Bone marrow (tissue), 2 donors: Measurements from ENCODE around the gene DRAM1.
"Not testable (repeated sequence)": the region's sequence is repeated elsewhere in the genome, so short reads cannot be mapped to it uniquely, and the experiment has no call there.

Source experiments
- DNase-seq, 2 donors: peaks; one replicate each; lab custom pipeline; 2025; lab: John Stamatoyannopoulos, UW

Gene DRAM1

GRCh38 chr12:101859664-101860607 lies 17.4 kb upstream of the DRAM1 start:
- no peak for DNase-seq

DNA sequence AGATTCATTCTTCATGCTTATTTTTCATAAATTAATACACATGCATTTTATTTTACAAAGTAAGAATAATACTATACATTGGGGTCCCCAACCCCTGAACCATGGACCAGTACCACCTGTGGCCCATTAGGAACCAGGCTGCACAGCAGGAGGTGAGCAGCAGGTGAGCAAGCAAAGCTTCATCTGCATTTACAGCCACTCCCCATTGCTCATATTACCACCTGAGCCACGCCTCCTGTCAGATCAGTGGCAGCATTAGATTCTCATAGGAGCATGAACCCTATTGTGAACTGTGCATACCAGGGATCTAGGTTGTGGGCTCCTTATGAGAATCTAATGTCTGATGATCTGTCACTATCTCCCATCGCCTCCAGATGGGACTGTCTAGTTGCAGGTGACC lies 15.7 kb upstream of the DRAM1 start:
- not testable (repeated sequence) for DNase-seq

DNA sequence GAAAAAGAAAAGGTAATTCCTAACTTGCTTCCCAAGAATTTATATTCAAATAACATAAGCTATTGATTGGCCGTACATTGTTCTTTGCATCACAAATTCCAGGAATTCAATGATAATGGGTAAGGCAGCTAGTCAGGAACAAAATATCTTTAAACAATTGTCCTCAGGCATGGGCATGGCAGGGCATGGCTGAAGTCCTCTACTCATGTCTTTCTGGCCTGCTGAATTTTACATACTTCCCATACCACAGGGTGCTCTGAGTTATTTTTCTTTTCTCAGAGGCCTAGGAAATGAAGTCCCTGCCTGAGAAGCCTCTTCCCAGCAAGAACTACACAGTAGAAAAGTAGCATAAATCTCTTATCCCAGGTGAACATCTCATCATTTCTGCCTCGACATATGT lies 15.1 kb upstream of the DRAM1 start:
- no peak for DNase-seq

DNA sequence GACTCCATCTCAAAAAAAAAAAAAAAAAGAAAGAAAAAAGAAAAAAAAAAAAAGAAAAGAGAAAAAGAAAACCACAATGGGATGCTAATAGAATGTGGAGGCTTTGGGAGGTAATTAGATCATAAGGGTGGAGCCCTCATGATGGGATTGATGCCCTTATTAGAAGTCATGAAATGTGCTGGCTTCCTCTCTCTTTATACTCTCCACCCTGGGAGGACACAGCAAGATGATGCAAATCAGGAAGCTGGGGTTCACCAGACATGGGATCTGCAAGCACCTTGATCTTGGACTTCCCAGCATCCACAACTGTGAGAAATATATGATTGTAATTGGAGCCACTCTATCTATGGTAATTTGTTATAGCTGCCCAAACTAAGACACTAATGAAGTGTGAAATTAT lies 13.4 kb upstream of the DRAM1 start:
- no peak for DNase-seq

- no peak for DNase-seq
Measured at GRCh38 chr12:101866615-101867373, 10.6 kb upstream of the DRAM1 start.

DNA sequence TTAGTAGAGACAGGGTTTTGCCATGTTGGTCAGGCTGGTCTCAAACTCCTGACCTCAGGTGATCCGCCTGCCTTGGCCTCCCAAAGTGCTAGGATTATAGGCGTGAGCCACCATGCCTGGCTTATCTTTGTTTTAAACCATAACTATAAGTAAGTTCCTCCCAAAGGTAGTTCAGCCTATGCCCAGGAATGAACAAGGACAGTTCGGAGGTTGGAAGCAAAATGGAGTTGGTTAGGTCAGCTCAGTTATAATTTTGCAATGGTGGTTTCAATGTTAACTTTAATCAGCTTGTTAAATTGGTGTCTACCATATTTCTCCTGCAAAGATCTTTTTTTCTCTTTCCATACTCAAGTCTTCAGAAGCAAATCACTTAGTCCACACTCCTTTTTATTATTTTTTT lies 9.8 kb upstream of the DRAM1 start:
- DNase-seq = not testable (repeated sequence)

GRCh38 chr12:101870925-101871324 lies 6.5 kb upstream of the DRAM1 start:
- no peak for DNase-seq

DNA sequence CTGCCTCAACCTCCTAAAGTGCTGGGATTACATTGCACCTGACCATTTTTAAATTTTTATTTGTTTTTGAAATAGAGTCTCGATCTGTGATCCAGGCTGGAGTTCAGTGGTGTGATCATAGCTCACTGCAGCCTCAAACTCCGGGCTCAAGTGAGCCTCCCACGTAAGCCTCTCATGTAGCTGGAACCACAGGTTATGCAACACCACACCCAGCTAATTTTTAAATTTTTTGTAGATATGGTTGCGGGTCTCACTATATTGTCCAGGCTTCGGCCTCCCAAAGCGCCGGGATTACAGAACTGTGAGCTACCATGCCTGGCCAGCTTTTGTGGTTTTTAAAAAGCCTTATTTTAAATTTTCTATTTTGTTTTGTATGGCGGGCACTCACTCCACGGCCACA lies 2.2 kb upstream of the DRAM1 start:
- no peak for DNase-seq

- DNase-seq = no peak
Measured at GRCh38 chr12:101876322-101876860, 989 bp upstream of the DRAM1 start.

DNA sequence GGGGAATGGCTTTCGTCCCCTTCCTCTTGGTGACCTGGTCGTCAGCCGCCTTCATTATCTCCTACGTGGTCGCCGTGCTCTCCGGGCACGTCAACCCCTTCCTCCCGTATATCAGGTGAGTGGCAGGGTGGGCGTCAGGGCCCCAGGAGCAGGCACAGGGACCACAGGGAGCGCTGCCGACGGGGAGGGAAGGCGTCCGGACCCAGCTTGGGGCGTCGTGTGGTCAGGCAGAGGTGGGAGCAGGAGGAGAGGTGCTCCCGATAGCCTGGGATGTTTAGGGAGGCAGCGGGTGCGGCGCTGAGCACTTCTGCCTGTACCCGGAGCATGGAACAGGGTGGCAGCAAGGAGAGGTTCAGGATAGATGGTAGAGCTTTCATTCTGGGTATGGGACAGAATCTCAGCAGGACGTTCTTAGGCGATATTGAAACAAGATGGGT lies 444 bp downstream of the DRAM1 start:
- peak in 1 of 2 donors; percentile 64 for DNase-seq

DNA sequence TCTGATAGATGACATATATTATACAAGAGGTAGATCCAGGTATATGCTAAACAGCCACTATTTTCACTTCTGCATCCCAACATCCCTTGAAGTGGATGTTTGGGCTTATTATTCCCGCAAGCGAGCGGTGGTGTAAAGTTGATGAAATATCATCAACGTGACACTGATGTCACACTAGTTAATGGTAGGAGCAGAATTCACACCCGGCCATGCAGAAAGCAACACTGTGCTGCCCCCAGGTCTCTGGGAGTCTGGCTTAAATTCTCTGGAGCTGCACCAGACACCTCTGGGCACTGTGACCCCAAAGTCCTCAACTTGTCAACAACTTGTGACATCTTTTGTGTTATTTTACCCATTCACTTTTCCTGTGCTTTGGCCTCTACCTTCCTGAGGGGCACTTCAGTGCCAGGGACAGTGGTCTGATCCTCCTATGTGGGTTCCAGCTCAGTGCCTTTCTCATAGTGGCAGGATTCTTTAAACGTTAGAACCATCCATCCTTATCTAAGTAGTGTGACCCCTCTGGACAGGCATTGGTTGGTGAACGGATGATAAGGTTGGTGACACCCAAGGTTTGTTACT lies 952 bp downstream of the DRAM1 start:
- no peak for DNase-seq

DNA sequence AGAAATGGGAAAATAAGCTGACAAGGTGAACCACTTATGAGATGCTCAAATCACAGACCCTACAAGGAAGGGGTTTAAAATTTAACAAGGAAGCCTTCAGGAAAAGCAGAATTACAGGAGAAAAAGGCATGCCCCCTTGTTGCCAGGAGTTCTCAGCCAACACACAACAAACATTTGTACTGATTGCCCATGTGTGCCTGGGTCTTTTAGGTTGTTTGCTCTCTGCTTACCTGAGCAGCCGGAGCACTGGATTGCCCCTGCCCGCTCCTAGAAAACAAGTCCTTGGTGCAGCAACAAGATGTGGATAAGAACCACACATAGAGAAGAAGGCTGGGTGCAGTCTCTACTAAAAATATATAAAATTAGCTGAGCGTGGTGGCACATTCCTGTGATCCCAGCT lies 3.4 kb downstream of the DRAM1 start:
- no peak for DNase-seq

DNA sequence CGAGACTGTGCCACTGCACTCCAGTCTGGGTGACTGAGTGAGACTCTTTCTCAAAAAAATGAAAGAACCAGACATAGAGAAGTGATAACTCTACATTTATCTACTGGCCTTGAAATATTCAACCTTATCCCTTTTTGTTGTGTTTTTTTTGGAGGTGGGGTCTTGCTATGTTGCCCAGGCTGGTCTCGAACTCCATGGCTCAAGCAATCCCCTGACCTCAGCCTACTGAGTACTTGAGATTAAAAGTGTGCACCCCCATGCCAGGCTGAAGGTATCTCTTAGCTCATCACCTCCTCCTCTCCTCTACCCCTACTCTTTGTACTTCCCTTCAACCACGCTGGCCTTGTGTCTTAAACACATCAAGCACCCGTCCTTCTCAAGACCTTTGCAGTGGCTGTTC lies 3.8 kb downstream of the DRAM1 start:
- no peak for DNase-seq

- no peak for DNase-seq
Measured at GRCh38 chr12:101884174-101884573, 6.8 kb downstream of the DRAM1 start.

DNA sequence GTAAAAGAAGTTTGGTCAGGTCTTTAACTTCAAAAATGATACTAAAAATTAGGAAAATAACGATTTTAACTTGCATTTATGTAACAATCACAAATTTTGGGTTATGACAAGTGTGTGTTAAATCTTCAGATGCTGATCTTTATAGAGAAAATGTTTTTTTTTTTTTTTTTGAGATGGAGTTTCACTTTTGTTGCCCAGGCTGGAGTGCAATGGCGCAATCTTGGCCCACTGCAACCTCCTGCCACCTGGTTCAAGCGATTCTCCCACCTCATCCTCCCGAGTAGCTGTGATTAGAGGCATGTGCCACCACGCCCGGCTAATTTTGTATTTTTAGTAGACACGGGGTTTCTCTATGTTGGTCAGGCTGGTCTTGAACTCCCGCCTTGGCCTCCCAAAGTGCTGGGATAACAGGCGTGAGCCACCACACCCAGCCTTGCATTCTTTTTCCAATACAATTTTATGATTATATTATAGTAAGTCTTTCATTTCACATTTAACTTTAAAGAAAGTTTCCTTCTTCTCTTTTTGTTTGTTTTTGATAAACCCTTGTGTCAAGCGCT lies 7.5 kb downstream of the DRAM1 start:
- DNase-seq = not testable (repeated sequence)

- no peak for DNase-seq
Measured at GRCh38 chr12:101885912-101886561, 8.7 kb downstream of the DRAM1 start.

DNA sequence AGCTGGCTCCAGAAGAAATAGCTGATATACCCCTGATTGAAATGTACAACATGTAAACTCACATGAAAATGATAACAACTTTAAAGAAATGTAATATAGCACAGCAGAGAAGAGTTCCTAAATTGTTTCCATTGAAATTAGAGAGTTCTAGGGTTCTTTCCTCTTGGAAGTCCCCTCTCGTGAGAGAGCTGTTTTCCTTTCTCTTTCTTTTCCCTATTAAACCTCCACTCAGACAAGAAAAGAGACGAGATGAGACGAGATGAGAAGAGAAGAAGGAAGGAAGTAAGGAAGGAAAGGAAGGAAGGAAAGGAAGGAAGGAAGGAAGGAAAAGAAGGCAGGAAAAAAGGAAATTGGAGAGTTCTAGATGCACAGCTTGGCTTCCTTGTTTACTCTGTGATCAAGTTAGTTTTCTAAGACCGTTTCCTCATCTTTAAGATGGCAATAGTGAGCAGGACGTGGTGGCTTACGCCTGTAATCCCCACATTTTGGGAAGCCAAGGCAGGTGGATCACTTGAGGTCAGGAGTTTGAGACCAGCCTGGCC lies 11.9 kb downstream of the DRAM1 start:
- no peak for DNase-seq

- peak in 1 of 2 donors; percentile 54 for DNase-seq
Measured at GRCh38 chr12:101891462-101891971, 14.1 kb downstream of the DRAM1 start.

GRCh38 chr12:101892794-101893193 lies 15.4 kb downstream of the DRAM1 start:
- DNase-seq = no peak

DNA sequence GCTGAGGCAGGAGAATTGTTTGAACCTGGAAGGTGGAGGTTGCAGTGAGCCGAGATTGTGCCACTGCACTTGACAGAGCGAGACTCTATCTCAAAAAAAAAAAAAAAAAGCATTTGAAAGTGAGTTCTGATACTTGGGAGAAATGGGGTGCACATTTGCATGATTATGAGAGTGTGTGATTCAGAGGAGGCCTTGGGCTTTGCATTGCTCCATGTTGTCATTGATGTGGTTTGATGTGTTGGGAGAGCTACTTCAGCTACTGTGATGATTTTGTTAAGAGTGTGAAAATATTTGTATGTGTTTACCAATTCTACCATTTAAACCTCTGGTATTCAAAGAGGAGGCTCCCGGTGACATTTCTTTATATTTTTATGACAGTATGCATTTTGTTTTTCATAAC lies 24.4 kb downstream of the DRAM1 start:
- DNase-seq = no peak

DNA sequence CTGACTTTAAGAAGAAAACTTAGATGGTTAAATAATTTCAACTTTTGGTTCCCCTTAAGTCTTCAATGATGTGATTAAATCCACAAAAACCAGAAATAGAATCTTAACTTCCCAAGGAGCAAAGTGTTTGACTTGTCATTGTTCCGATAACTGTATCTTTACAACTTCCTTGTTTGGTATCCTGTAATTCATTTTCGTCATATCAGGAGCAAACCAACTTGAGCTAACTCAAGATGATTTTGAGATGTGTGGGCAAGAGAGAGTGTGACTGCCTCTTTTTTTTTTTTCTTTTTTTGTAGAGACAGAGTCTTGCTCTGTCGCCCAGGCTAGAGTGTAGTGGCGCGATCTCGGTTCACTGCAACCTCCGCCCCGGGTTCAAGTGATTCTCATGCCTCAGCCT lies 25.3 kb downstream of the DRAM1 start:
- peak in 1 of 2 donors; percentile 43 for DNase-seq
